DOHH2 (cell line): Measurements from ENCODE around the gene KIF1A.

Experiments
- H3F3A ChIP-seq: fragments of 200-600 bp; sonication (generic), shearing (Covaris generic); 2 replicates; pipeline ENCODE4 v1.6.0; 2016; ENCODE audit warnings: antibody characterized with exemption, mild to moderate bottlenecking; ENCODE audit not compliant: control insufficient read depth, insufficient read depth
- H3K27ac ChIP-seq: fragments of 200-600 bp; sonication (generic); 2 replicates; pipeline ENCODE4 v1.5.1; 2014; ENCODE audit warnings: low read depth, mild to moderate bottlenecking, low read length, moderate library complexity
- H3K27me3 ChIP-seq: fragments of 200-600 bp; sonication (generic); 2 replicates; pipeline ENCODE4 v1.6.1; 2014; ENCODE audit warnings: mild to moderate bottlenecking, low read length, mixed read lengths; ENCODE audit not compliant: control insufficient read depth
- H3K36me3 ChIP-seq: fragments of 200-600 bp; sonication (generic); 2 replicates; pipeline ENCODE4 v1.6.1; 2014; ENCODE audit warnings: mild to moderate bottlenecking, low read length, moderate library complexity, mixed read lengths; ENCODE audit not compliant: control insufficient read depth
- H3K4me1 ChIP-seq: fragments of 200-600 bp; sonication (generic); 2 replicates; pipeline ENCODE4 v1.6.1; 2014; ENCODE audit warnings: mild to moderate bottlenecking, low read length, mixed read lengths; ENCODE audit not compliant: control insufficient read depth
- H3K4me2 ChIP-seq: fragments of 200-600 bp; sonication (generic); 2 replicates; pipeline ENCODE4 v1.6.0; 2014; ENCODE audit warnings: mild to moderate bottlenecking, low read length, moderate library complexity
- H3K4me3 ChIP-seq: fragments of 200-600 bp; sonication (generic); 2 replicates; pipeline ENCODE4 v1.5.1; 2014; ENCODE audit warnings: mild to moderate bottlenecking, low read length, mixed read lengths
- H3K79me2 ChIP-seq: fragments of 200-600 bp; sonication (generic); 2 replicates; pipeline ENCODE4 v1.6.1; 2014; ENCODE audit warnings: mild to moderate bottlenecking, low read length, mixed read lengths; ENCODE audit not compliant: control insufficient read depth
- H3K9me2 ChIP-seq: fragments of 200-600 bp; sonication (generic); replicated peaks from 2 replicates; pipeline ENCODE4 v1.6.1; 2014; ENCODE audit warnings: mild to moderate bottlenecking, low read length, mixed read lengths; ENCODE audit not compliant: control insufficient read depth
- H3K9me3 ChIP-seq: fragments of 200-600 bp; sonication (generic); 2 replicates; pipeline ENCODE4 v1.6.1; 2014; ENCODE audit warnings: antibody characterized with exemption, low read length, mixed read lengths; ENCODE audit not compliant: control insufficient read depth, insufficient read depth
- H4K20me1 ChIP-seq: fragments of 200-600 bp; sonication (generic); 2 replicates; pipeline ENCODE4 v1.6.0; 2014; ENCODE audit warnings: low read depth, mild to moderate bottlenecking, antibody characterized with exemption, low read length, moderate library complexity; ENCODE audit not compliant: control insufficient read depth, insufficient read depth
- EZH2phosphoT487 ChIP-seq: fragments of 200-600 bp; sonication (generic); IDR thresholded peaks from 2 replicates; pipeline ENCODE4 v1.6.1; 2017; ENCODE audit warnings: borderline replicate concordance, mild to moderate bottlenecking, antibody characterized with exemption, low read length, moderate library complexity, mixed read lengths
- TF ChIP-seq, protein P1 (sequence below): fragments of 200-600 bp; sonication (generic); IDR thresholded peaks from one replicate; pipeline ENCODE4 v1.5.1; 2014; ENCODE audit warnings: antibody characterized with exemption, mild to moderate bottlenecking, low read depth, low read length; ENCODE audit not compliant: poor library complexity, severe bottlenecking

Gene KIF1A

DNA sequence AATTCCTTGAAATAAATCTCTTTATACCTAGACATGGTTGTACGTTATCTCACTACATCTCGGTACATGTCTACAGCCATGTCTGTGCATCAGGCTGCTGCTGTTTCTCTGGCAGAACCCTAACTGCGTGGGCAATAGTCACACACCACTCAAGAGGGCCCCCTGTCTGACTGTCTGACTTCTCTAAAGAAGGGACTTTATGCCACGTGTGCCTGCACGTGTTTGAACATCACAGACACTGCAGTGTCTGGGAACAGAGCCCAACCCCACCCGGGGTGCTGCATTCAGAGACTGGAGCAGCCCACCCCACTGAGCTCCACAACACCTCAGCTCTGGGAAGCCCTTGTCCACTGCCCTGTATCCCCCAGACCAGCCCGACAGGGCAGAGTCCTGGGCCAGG is 55.0 kb downstream of the KIF1A start:
- Histone ChIP-seq H3K9me3 (no peaks in the 10 kb centered on the region), H3K27ac (no peak overlapping the region), H3K4me1 (no peaks in the 10 kb centered on the region), H3K36me3 (no peaks in the 10 kb centered on the region), H4K20me1 (no peaks in the 10 kb centered on the region), H3K27me3 (no peaks in the 10 kb centered on the region), H3K4me3 (no peak overlapping the region), H3K79me2 (no peaks in the 10 kb centered on the region), H3F3A (no peaks in the 10 kb centered on the region), H3K4me2 (no peak overlapping the region), H3K9me2 (no peaks in the 10 kb centered on the region)
- no peak for TF ChIP-seq EZH2phosphoT487
- TF ChIP-seq, protein P1, sequence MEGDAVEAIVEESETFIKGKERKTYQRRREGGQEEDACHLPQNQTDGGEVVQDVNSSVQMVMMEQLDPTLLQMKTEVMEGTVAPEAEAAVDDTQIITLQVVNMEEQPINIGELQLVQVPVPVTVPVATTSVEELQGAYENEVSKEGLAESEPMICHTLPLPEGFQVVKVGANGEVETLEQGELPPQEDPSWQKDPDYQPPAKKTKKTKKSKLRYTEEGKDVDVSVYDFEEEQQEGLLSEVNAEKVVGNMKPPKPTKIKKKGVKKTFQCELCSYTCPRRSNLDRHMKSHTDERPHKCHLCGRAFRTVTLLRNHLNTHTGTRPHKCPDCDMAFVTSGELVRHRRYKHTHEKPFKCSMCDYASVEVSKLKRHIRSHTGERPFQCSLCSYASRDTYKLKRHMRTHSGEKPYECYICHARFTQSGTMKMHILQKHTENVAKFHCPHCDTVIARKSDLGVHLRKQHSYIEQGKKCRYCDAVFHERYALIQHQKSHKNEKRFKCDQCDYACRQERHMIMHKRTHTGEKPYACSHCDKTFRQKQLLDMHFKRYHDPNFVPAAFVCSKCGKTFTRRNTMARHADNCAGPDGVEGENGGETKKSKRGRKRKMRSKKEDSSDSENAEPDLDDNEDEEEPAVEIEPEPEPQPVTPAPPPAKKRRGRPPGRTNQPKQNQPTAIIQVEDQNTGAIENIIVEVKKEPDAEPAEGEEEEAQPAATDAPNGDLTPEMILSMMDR: no peak

DNA sequence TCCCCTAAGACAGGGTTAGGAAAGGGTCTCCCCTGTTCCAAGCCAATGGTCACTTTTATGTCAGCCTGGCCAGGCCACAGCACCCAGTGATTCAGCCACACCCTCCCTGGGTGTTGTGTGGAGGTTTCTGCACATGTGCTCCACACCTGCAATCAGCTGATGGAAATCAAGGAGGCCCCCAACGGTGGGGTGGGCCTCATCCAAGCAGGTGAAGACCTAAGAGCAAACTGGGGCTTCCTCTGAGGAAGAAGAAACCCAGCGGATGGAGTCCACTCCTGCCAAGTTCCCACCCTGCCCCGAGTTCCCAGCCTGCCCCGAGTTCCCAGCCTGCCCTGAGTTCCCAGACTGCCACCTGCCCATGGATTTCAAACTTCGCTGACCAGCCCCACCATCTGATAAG is 55.4 kb downstream of the KIF1A start:
- H3K4me3 ChIP-seq: no peak overlapping the region
- H3K4me2 ChIP-seq: no peak overlapping the region
- no peaks in the 10 kb centered on the region for H3F3A ChIP-seq
- no peaks in the 10 kb centered on the region for H3K9me3 ChIP-seq
- no peaks in the 10 kb centered on the region for H3K79me2 ChIP-seq
- TF ChIP-seq, protein P1: no peak
- TF ChIP-seq EZH2phosphoT487: no peak
- no peaks in the 10 kb centered on the region for H3K9me2 ChIP-seq
- H3K36me3 ChIP-seq: no peaks in the 10 kb centered on the region
- H3K27ac ChIP-seq: no peak overlapping the region
- H3K4me1 ChIP-seq: no peaks in the 10 kb centered on the region
- H4K20me1 ChIP-seq: no peaks in the 10 kb centered on the region
- H3K27me3 ChIP-seq: no peaks in the 10 kb centered on the region

DNA sequence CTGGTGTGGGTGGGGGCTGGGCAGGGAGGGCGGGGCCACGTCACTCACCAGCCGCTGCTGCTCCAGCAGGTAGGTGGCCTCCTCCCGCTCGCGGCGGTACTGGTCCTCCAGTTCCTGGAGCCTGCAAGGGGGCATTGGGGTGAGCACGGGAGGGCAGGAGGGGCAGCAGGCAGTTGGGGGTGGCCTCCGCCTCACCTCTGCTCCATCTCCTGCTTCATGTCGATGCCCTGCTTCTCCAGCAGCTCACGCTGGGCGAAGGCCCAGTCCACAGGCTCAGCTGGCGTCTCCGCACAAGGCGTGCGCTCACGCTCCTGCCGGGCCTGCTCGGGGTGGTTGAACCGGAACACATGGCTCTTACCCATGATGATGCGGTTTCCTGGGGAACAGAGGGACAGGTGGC is 57.0 kb downstream of the KIF1A start:
- no peak for TF ChIP-seq EZH2phosphoT487
- TF ChIP-seq, protein P1: no peak
- H3K9me3 ChIP-seq: no peaks in the 10 kb centered on the region
- H3F3A ChIP-seq: no peaks in the 10 kb centered on the region
- H3K27me3 ChIP-seq: no peaks in the 10 kb centered on the region
- H3K4me2 ChIP-seq: no peak overlapping the region
- H3K36me3 ChIP-seq: no peaks in the 10 kb centered on the region
- no peaks in the 10 kb centered on the region for H3K79me2 ChIP-seq
- H3K4me3 ChIP-seq: no peak overlapping the region
- no peaks in the 10 kb centered on the region for H4K20me1 ChIP-seq
- no peaks in the 10 kb centered on the region for H3K9me2 ChIP-seq
- no peak overlapping the region for H3K27ac ChIP-seq
- no peaks in the 10 kb centered on the region for H3K4me1 ChIP-seq

DNA sequence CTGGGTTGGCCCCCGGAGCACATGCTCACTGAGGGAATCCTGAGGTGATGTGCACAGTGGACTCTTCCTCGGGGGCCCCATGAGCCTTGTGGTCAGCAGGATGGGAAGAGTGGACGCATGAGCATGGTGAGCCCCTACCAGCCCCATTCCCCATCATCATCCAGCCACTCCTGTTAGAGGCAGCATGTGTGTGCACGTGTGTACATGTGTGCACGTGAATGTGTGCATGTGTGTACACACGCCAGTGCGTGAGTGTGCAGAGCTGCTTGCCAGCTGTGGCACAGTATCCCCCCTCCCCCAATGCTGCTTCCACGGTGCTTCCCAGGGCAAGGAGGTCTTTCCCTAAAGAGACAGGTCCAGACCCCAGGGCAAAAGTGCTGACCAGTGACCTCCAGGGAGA is 57.8 kb downstream of the KIF1A start:
- no peaks in the 10 kb centered on the region for H3K9me3 ChIP-seq
- no peaks in the 10 kb centered on the region for H3F3A ChIP-seq
- H3K79me2 ChIP-seq: no peaks in the 10 kb centered on the region
- no peaks in the 10 kb centered on the region for H3K36me3 ChIP-seq
- H3K4me2 ChIP-seq: no peak overlapping the region
- no peak overlapping the region for H3K27ac ChIP-seq
- no peaks in the 10 kb centered on the region for H3K27me3 ChIP-seq
- no peaks in the 10 kb centered on the region for H3K9me2 ChIP-seq
- no peaks in the 10 kb centered on the region for H4K20me1 ChIP-seq
- no peak for TF ChIP-seq EZH2phosphoT487
- TF ChIP-seq, protein P1: no peak
- no peaks in the 10 kb centered on the region for H3K4me1 ChIP-seq
- H3K4me3 ChIP-seq: no peak overlapping the region
